ENCODE measurements around the gene BCL11B. TPM values are rescaled to one million over a fixed set of nuclear protein-coding genes. Genes with fewer than 3 reads are reported as not detected.
A peak's percentile ranks its signal among the peaks of the same experiment; 100 is the strongest.

Gene BCL11B
- total RNA-seq, 1 experiment from 2014 or later = 0.84 TPM

- intact Hi-C loops (cut with micrococcal nuclease) = loop anchor here (1.0 kb wide), 1 partner anchor 95 kb away; no protein-coding TSS in a partner anchor
- Mint-ChIP-seq H3K4me3 (ENCODE audit: unreplicated experiment) (no peak overlapping the region), H3K36me3 (ENCODE audit: insufficient read depth, unreplicated experiment) (no peaks in the 10 kb centered on the region), H3K9me3 (ENCODE audit: unreplicated experiment) (no peaks in the 10 kb centered on the region), H3K27ac (ENCODE audit: low read depth, unreplicated experiment) (no peak overlapping the region), H3K27me3 (ENCODE audit: insufficient read depth, unreplicated experiment) (no peaks in the 10 kb centered on the region), H3K4me1 (ENCODE audit: insufficient read depth, unreplicated experiment) (peaks cover 6% of the 10 kb centered on the region)
- peak; percentile 65 for DNase-seq (ENCODE audit: unreplicated experiment)
- CTCF ChIA-PET = interaction anchor here (0.5 to 2.5 kb wide), 21 partner anchors 12 to 1788 kb away, joined by 3 to 19 read pairs (median 3); partner anchors contain the start of gene BCL11B
- BruUV-seq (replicated peaks) = no TSS peak
- TF ChIP-seq CTCF (IDR thresholded peaks at IDR 0.05; ENCODE audit: unreplicated experiment) = peak; percentile 89
- POLR2A ChIA-PET = interaction anchor here (0.6 kb wide), 1 partner anchor 217 kb away, joined by 3 read pairs; no protein-coding TSS in a partner anchor
Measured at GRCh38 chr14:99320105-99320572, 48.1 kb upstream of the BCL11B start.

GRCh38 chr14:99318959-99319295 lies 46.9 kb upstream of the BCL11B start:
- H3K4me3 Mint-ChIP-seq (ENCODE audit: unreplicated experiment) = no peak overlapping the region
- H3K36me3 Mint-ChIP-seq (ENCODE audit: insufficient read depth, unreplicated experiment) = no peaks in the 10 kb centered on the region
- peaks cover 6% of the 10 kb centered on the region for H3K4me1 Mint-ChIP-seq (ENCODE audit: insufficient read depth, unreplicated experiment)
- DNase-seq (ENCODE audit: unreplicated experiment) = no peak
- H3K27ac Mint-ChIP-seq (ENCODE audit: low read depth, unreplicated experiment) = no peak overlapping the region
- POLR2A ChIA-PET = no interaction called here
- peaks cover 11% of the 10 kb centered on the region for H3K27me3 Mint-ChIP-seq (ENCODE audit: insufficient read depth, unreplicated experiment)
- H3K9me3 Mint-ChIP-seq (ENCODE audit: unreplicated experiment) = no peaks in the 10 kb centered on the region
- no peak for TF ChIP-seq CTCF (IDR thresholded peaks at IDR 0.05; ENCODE audit: unreplicated experiment)
- no TSS peak for BruUV-seq (replicated peaks)
- intact Hi-C loops (cut with micrococcal nuclease) = no loop called here
- CTCF ChIA-PET = interaction anchor here (0.6 to 2.5 kb wide), 8 partner anchors 32 to 1263 kb away, joined by 3 to 19 read pairs (median 5); no protein-coding TSS in a partner anchor

GRCh38 chr14:99318091-99318958 lies 46.3 kb upstream of the BCL11B start:
- no peak for TF ChIP-seq CTCF (IDR thresholded peaks at IDR 0.05; ENCODE audit: unreplicated experiment)
- ChIA-PET POLR2A (no interaction called here), CTCF (interaction anchor here (0.6 to 2.5 kb wide), 8 partner anchors 32 to 1263 kb away, joined by 3 to 19 read pairs (median 5); no protein-coding TSS in a partner anchor)
- no peak for DNase-seq (ENCODE audit: unreplicated experiment)
- intact Hi-C loops (cut with micrococcal nuclease) = no loop called here
- Mint-ChIP-seq H3K27me3 (ENCODE audit: insufficient read depth, unreplicated experiment) (peaks cover 15% of the 10 kb centered on the region), H3K36me3 (ENCODE audit: insufficient read depth, unreplicated experiment) (no peaks in the 10 kb centered on the region), H3K9me3 (ENCODE audit: unreplicated experiment) (no peaks in the 10 kb centered on the region), H3K4me1 (ENCODE audit: insufficient read depth, unreplicated experiment) (peaks cover 6% of the 10 kb centered on the region), H3K4me3 (ENCODE audit: unreplicated experiment) (no peak overlapping the region), H3K27ac (ENCODE audit: low read depth, unreplicated experiment) (no peak overlapping the region)
- BruUV-seq (replicated peaks) = no TSS peak

GRCh38 chr14:99317231-99318090 lies 45.5 kb upstream of the BCL11B start:
- peaks cover 23% of the 10 kb centered on the region for H3K27me3 Mint-ChIP-seq (ENCODE audit: insufficient read depth, unreplicated experiment)
- peaks cover 6% of the 10 kb centered on the region for H3K4me1 Mint-ChIP-seq (ENCODE audit: insufficient read depth, unreplicated experiment)
- no peak for DNase-seq (ENCODE audit: unreplicated experiment)
- POLR2A ChIA-PET = no interaction called here
- H3K9me3 Mint-ChIP-seq (ENCODE audit: unreplicated experiment) = no peaks in the 10 kb centered on the region
- no peak overlapping the region for H3K4me3 Mint-ChIP-seq (ENCODE audit: unreplicated experiment)
- intact Hi-C loops (cut with micrococcal nuclease) = no loop called here
- CTCF ChIA-PET = interaction anchor here (0.6 to 2.4 kb wide), 2 partner anchors 62 to 97 kb away, joined by 3 to 19 read pairs; no protein-coding TSS in a partner anchor
- no peak overlapping the region for H3K27ac Mint-ChIP-seq (ENCODE audit: low read depth, unreplicated experiment)
- no peaks in the 10 kb centered on the region for H3K36me3 Mint-ChIP-seq (ENCODE audit: insufficient read depth, unreplicated experiment)
- no peak for TF ChIP-seq CTCF (IDR thresholded peaks at IDR 0.05; ENCODE audit: unreplicated experiment)
- BruUV-seq (replicated peaks) = no TSS peak

Data from MCF 10A (cell line).